Measurements from ENCODE around the gene CD247. TPM values are rescaled to one million over a fixed set of nuclear protein-coding genes. Genes with fewer than 3 reads are reported as not detected.

CD247 gene
- total RNA-seq, 1 experiment from 2014 or later = not detected

DNA sequence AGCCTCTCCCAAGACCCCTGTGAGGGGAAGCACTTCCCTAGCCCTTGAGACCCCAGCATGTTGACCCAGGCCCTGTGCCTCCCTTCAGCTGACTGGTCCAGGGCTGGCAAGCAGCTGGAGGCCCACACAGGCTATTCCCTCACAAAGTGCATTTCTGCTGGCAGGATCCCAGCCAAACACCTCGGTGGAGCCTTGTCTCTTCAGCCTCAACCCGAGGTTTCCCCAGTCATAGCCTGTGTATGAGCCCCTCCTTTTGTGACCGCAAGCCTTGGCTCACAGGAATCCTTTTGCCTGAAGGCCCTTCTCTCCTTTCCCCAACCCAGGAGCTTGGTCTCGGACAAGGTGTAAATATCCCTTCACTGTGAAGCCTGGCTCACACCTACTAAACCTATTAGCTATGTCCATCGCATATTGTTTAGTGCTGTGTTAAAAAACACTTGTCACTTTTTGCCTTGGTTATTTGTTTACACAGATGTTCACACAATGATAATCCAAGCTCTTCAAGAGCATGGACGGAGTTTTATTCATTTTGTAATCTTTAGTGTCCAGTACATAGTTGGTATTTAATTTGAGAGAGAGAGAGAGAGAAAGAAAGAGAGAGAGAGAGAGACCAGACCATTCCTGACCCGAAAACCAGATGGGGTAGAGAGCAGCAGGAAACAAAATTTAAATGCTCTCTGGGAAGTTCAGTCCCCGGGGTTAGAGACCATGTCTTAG is 8.5 kb upstream of the CD247 start:
- BruUV-seq (replicated peaks) = no TSS peak
- Histone ChIP-seq H3K9ac (ENCODE audit: low read length) (no peak overlapping the region), H3K4me3 (ENCODE audit: low read length) (no peak overlapping the region), H3K9me2 (replicated peaks; ENCODE audit: low read length) (no peaks in the 10 kb centered on the region), H3K4me1 (ENCODE audit: insufficient read depth, low read length) (no peaks in the 10 kb centered on the region), H3K27ac (ENCODE audit: low read length) (no peak overlapping the region), H3K9me3 (ENCODE audit: low read length) (no peaks in the 10 kb centered on the region), H3K27me3 (ENCODE audit: low read length) (peaks cover 5% of the 10 kb centered on the region; the same call in 1 of the 2 replicates), H3K36me3 (ENCODE audit: low read depth, low read length) (no peaks in the 10 kb centered on the region), H4K20me1 (ENCODE audit: low read length) (no peaks in the 10 kb centered on the region), H3F3A (ENCODE audit: low read length, unreplicated experiment) (no peaks in the 10 kb centered on the region), H3K4me2 (ENCODE audit: low read length) (no peak overlapping the region), H3K79me2 (ENCODE audit: low read length) (no peaks in the 10 kb centered on the region), H2AFZ (ENCODE audit: low read length) (no peak overlapping the region)
- CTCF ChIA-PET = no interaction called here
- POLR2A ChIA-PET (ENCODE audit: unreplicated experiment) = no interaction called here
- ATAC-seq (no peak), DNase-seq (no peak)
- intact Hi-C loops (cut with micrococcal nuclease) = no loop called here
- TF ChIP-seq EZH2phosphoT487 (IDR thresholded peaks at IDR 0.05; ENCODE audit: borderline replicate concordance, low read length) (no peak), CTCF (conservative IDR thresholded peaks at IDR 0.05; ENCODE audit: low read depth, low read length) (no peak), EZH2 (IDR thresholded peaks at IDR 0.05; ENCODE audit: low read length, unreplicated experiment) (no peak)

GRCh38 chr1:167524651-167525050 is 6.3 kb upstream of the CD247 start:
- DNase-seq = no peak
- H3K9me2 ChIP-seq (replicated peaks; ENCODE audit: low read length) = no peaks in the 10 kb centered on the region
- intact Hi-C loops (cut with micrococcal nuclease) = no loop called here
- H3K9me3 ChIP-seq (ENCODE audit: low read length) = no peaks in the 10 kb centered on the region
- no peaks in the 10 kb centered on the region for H3K4me1 ChIP-seq (ENCODE audit: insufficient read depth, low read length)
- H4K20me1 ChIP-seq (ENCODE audit: low read length) = no peaks in the 10 kb centered on the region
- no peaks in the 10 kb centered on the region for H3K79me2 ChIP-seq (ENCODE audit: low read length)
- H3F3A ChIP-seq (ENCODE audit: low read length, unreplicated experiment) = no peaks in the 10 kb centered on the region
- POLR2A ChIA-PET (ENCODE audit: unreplicated experiment) = no interaction called here
- H3K9ac ChIP-seq (ENCODE audit: low read length) = no peak overlapping the region
- H3K27ac ChIP-seq (ENCODE audit: low read length) = no peak overlapping the region
- TF ChIP-seq EZH2phosphoT487 (IDR thresholded peaks at IDR 0.05; ENCODE audit: borderline replicate concordance, low read length) = no peak
- no peak for TF ChIP-seq CTCF (conservative IDR thresholded peaks at IDR 0.05; ENCODE audit: low read depth, low read length)
- TF ChIP-seq EZH2 (IDR thresholded peaks at IDR 0.05; ENCODE audit: low read length, unreplicated experiment) = no peak
- CTCF ChIA-PET = no interaction called here
- H3K4me2 ChIP-seq (ENCODE audit: low read length) = no peak overlapping the region
- no peak for ATAC-seq
- no peak overlapping the region for H2AFZ ChIP-seq (ENCODE audit: low read length)
- peaks cover 11% of the 10 kb centered on the region; the same call in 1 of the 2 replicates for H3K27me3 ChIP-seq (ENCODE audit: low read length)
- no peaks in the 10 kb centered on the region for H3K36me3 ChIP-seq (ENCODE audit: low read depth, low read length)
- BruUV-seq (replicated peaks) = no TSS peak
- H3K4me3 ChIP-seq (ENCODE audit: low read length) = no peak overlapping the region

DNA sequence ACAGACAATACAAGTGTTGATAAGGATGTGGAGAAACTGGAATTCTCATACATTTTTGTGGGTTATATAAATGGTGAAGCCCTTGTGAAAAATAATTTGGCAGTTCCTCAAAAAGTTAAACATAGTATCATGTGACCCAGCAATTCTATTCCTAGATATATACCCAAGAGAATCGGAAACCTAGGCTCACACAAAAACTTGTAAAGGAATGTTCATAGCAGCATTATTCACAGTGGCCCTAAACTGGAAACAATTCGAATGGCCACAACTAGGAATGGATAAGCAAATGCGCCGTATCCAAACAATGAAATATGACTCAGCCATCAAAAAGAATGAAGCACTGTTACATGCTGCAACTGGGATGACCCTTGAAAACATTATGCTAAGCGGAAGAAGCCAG is 3.9 kb upstream of the CD247 start:
- H3K4me1 ChIP-seq (ENCODE audit: insufficient read depth, low read length) = no peaks in the 10 kb centered on the region
- H3K9me2 ChIP-seq (replicated peaks; ENCODE audit: low read length) = no peaks in the 10 kb centered on the region
- TF ChIP-seq EZH2phosphoT487 (IDR thresholded peaks at IDR 0.05; ENCODE audit: borderline replicate concordance, low read length) (no peak), EZH2 (IDR thresholded peaks at IDR 0.05; ENCODE audit: low read length, unreplicated experiment) (no peak), CTCF (conservative IDR thresholded peaks at IDR 0.05; ENCODE audit: low read depth, low read length) (no peak)
- no peaks in the 10 kb centered on the region for H4K20me1 ChIP-seq (ENCODE audit: low read length)
- H3K4me2 ChIP-seq (ENCODE audit: low read length) = no peak overlapping the region
- BruUV-seq (replicated peaks) = no TSS peak
- H3K9me3 ChIP-seq (ENCODE audit: low read length) = no peaks in the 10 kb centered on the region
- ATAC-seq (no peak), DNase-seq (peak; percentile 25)
- intact Hi-C loops (cut with micrococcal nuclease) = no loop called here
- no peaks in the 10 kb centered on the region for H3F3A ChIP-seq (ENCODE audit: low read length, unreplicated experiment)
- no peak overlapping the region for H3K27ac ChIP-seq (ENCODE audit: low read length)
- peaks cover 11% of the 10 kb centered on the region; the same call in 1 of the 2 replicates for H3K27me3 ChIP-seq (ENCODE audit: low read length)
- H2AFZ ChIP-seq (ENCODE audit: low read length) = no peak overlapping the region
- H3K4me3 ChIP-seq (ENCODE audit: low read length) = no peak overlapping the region
- ChIA-PET POLR2A (ENCODE audit: unreplicated experiment) (no interaction called here), CTCF (interaction anchor here (0.6 kb wide), 1 partner anchor 302 kb away, joined by 3 read pairs; no protein-coding TSS in a partner anchor)
- H3K9ac ChIP-seq (ENCODE audit: low read length) = no peak overlapping the region
- H3K79me2 ChIP-seq (ENCODE audit: low read length) = no peaks in the 10 kb centered on the region
- no peaks in the 10 kb centered on the region for H3K36me3 ChIP-seq (ENCODE audit: low read depth, low read length)
